ENCODE results near the gene KDM4B. TPM values are rescaled to one million over a fixed set of nuclear protein-coding genes. Genes with fewer than 3 reads are reported as not detected.

KDM4B gene
- total and polyA plus RNA-seq, 7 donors = 7.2 to 46.5 (median 21.4) TPM

DNA sequence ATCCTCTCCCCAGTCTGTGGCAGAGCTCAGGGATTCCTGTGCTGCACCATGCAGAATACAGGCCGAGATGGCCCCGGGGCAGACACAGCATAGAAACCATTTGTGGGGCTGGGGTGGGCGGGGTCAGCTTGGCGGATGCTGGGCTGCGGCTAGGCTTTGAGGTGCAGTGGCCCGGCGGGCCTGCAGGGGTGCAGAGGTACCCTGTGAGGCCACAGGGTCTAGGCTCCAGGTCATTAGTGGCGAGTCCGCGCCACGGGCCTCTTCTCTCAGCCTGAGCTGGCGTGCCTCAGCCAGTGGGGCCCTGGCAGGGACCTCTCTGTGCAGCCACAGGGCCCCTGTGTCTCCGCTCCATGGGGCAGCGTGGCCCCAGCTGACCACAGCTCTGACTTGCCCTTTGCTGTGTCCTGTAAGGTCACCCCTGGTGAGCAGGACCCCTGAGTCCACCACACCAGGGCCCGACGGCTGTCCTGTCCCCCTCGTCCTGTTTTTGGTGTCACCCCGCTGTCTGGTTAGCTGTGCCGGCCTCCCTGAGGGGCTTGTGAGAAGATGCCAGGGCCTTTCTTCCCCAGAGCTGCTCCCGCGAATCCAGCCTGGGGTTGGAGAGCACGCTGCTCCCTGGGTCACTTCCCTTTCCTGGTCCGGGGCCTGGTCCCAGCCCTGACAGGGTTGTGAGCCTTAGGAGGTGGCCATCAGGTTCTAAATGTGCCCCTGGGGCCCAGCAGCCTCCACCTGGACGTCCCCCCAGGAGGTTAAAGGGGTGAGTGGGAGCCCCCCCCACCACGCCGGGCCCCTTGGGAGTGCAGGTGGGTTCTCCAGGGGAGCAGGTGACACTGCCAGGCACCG lies 12.1 kb downstream of the KDM4B start:
- Histone ChIP-seq H3K27ac (peak overlapping the region in 3 of 4 donors; percentile 11 to 14 (median 13)), H3K36me3 (no peaks in the 10 kb centered on the region), H3K4me3 (no peak overlapping the region), H3K9me3 (no peaks in the 10 kb centered on the region), H3K4me1 (peaks cover 0 to 83% (median 53%) of the 10 kb centered on the region in 4 donors), H3K27me3 (no peaks in the 10 kb centered on the region)
- DNase-seq = no peak
- intact Hi-C loops (cut with DNase I) = no loop called here
- no peak for TF ChIP-seq EP300 (IDR thresholded peaks at IDR 0.05)
- no peak for TF ChIP-seq POLR2A (IDR thresholded peaks at IDR 0.05)
- no peak for TF ChIP-seq POLR2AphosphoS5 (IDR thresholded peaks at IDR 0.05)
- 83% methylated on average over 27 of the region's 27 CpGs for WGBS, 2 donors

DNA sequence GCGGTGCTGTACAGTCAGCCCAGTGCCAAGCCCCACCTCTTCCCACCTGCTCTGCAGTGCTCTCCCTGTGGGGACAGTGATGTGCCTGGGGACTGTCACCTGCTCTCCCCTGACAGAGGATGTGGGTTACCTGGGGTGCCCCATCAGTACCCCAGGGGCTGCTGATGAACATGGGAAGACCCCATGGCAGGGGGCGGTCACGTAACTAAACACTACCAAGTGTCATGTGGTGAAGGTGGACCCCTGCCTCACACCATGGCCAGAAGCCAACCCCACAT lies 12.7 kb downstream of the KDM4B start:
- no peak overlapping the region for H3K4me3 ChIP-seq
- no peak for DNase-seq
- peak overlapping the region in 2 of 4 donors; percentile 11 to 13 for H3K27ac ChIP-seq
- intact Hi-C loops (cut with DNase I) = no loop called here
- H3K9me3 ChIP-seq = no peaks in the 10 kb centered on the region
- H3K27me3 ChIP-seq = no peaks in the 10 kb centered on the region
- H3K36me3 ChIP-seq = no peaks in the 10 kb centered on the region
- WGBS, 2 donors = 81 to 89% methylated on average over 3 of the region's 3 CpGs
- H3K4me1 ChIP-seq = peaks cover 0 to 83% (median 53%) of the 10 kb centered on the region in 4 donors
- TF ChIP-seq POLR2AphosphoS5 (IDR thresholded peaks at IDR 0.05) (no peak), EP300 (IDR thresholded peaks at IDR 0.05) (no peak), POLR2A (IDR thresholded peaks at IDR 0.05) (no peak)
- TF ChIP-seq, protein P1, sequence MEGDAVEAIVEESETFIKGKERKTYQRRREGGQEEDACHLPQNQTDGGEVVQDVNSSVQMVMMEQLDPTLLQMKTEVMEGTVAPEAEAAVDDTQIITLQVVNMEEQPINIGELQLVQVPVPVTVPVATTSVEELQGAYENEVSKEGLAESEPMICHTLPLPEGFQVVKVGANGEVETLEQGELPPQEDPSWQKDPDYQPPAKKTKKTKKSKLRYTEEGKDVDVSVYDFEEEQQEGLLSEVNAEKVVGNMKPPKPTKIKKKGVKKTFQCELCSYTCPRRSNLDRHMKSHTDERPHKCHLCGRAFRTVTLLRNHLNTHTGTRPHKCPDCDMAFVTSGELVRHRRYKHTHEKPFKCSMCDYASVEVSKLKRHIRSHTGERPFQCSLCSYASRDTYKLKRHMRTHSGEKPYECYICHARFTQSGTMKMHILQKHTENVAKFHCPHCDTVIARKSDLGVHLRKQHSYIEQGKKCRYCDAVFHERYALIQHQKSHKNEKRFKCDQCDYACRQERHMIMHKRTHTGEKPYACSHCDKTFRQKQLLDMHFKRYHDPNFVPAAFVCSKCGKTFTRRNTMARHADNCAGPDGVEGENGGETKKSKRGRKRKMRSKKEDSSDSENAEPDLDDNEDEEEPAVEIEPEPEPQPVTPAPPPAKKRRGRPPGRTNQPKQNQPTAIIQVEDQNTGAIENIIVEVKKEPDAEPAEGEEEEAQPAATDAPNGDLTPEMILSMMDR (IDR thresholded peaks at IDR 0.05) = no peak

DNA sequence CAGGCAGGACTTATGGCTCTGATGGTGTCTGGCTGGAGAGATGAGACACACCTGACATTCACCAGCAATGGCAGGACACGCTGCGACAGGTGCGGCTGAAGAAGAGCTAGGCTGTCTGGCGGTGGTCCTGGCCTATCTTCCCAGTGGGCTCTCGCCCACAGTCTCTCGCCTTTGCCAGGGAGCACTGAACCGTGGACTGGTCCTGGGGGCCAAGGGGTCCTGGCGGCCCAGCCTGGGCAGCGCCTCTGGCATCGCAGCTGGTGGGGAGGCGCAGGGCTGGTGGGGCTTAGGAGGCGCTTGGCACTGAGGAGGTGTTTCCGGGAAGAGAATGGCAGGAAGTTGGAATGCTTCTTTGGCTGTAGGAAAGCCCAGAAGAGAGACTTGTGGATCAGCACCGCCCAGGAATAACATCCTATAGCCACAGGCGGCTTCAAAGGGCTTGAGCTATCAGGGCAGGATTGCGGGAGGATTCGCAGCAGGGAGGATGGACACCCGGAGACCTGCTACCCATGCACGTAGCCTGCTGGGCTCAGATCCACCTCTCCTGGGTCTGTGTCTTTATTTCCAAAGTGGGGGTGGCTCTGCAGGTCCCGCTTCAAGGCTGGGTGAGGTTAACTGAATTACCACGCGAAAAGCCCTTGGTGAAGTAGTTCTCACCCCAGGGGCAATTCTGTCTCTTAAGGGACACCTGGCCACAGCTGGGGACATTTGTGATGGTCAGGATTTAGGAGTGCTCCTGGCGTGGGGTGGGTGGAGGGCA lies 14.6 kb downstream of the KDM4B start:
- Histone ChIP-seq H3K27me3 (no peaks in the 10 kb centered on the region), H3K36me3 (no peaks in the 10 kb centered on the region), H3K4me1 (peaks cover 0 to 82% (median 53%) of the 10 kb centered on the region in 4 donors), H3K9me3 (no peaks in the 10 kb centered on the region), H3K4me3 (no peak overlapping the region), H3K27ac (peak overlapping the region in 1 of 4 donors; percentile 18)
- no peak for DNase-seq
- intact Hi-C loops (cut with DNase I) = no loop called here
- TF ChIP-seq EP300 (IDR thresholded peaks at IDR 0.05) = no peak
- TF ChIP-seq POLR2AphosphoS5 (IDR thresholded peaks at IDR 0.05) = no peak
- TF ChIP-seq, protein P1 (IDR thresholded peaks at IDR 0.05) = no peak
- TF ChIP-seq POLR2A (IDR thresholded peaks at IDR 0.05) = no peak
- whole genome bisulfite sequencing, 2 donors = 93 to 94% methylated on average over 23 of the region's 23 CpGs

DNA sequence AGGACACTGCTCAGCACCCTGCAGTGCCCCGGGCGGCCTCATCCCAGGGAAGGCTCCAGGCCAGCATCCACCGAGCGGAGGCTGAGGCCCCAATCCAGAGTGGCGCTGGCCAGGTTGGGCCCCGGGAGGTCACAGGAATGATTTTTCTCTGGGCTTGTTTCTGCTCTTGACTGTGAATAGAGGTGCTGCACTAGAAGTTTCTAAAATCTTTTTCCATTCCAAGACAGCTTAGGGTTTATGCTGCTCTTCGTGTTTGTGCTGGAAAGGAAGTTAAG lies 15.1 kb downstream of the KDM4B start:
- TF ChIP-seq, protein P1 (IDR thresholded peaks at IDR 0.05) = no peak
- no peak overlapping the region for H3K4me3 ChIP-seq
- no peaks in the 10 kb centered on the region for H3K36me3 ChIP-seq
- no peaks in the 10 kb centered on the region for H3K27me3 ChIP-seq
- DNase-seq = no peak
- H3K27ac ChIP-seq = peak overlapping the region in 1 of 4 donors; percentile 18
- H3K4me1 ChIP-seq = peaks cover 0 to 82% (median 54%) of the 10 kb centered on the region in 4 donors
- no peaks in the 10 kb centered on the region for H3K9me3 ChIP-seq
- 90 to 95% methylated on average over 7 of the region's 7 CpGs for WGBS, 2 donors
- intact Hi-C loops (cut with DNase I) = no loop called here

DNA sequence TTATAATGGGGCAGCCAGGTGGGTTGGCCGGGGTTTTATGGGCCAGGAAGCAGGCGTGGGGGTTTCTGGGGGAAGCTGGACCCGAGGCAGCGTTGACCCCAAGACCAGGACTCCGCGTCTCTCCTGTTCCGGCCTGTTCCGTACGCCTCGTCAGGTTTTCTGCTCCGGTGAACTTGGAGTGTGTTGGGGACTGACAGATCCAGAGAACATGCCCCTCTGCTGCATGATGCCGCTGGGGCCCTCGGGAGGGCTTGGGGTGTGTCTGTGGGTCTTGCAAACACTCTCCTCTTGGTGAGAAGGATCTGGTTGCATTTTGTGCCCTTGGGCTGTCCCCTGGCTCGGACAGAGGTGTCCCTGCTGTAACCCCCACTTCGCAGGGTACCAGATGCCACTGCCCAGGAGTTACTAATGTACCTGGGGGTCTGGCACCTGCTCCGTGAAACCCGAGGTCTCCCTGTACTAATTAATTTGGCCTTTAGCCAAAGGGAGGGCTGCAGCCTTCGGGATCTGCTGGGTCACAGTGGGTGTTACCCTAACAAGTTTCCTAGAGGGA lies 15.6 kb downstream of the KDM4B start:
- no peak overlapping the region for H3K4me3 ChIP-seq
- peaks cover 0 to 82% (median 54%) of the 10 kb centered on the region in 4 donors for H3K4me1 ChIP-seq
- peak overlapping the region in 1 of 4 donors; percentile 18 for H3K27ac ChIP-seq
- H3K9me3 ChIP-seq = no peaks in the 10 kb centered on the region
- 83 to 88% methylated on average over 18 of the region's 18 CpGs for WGBS, 2 donors
- no peak for DNase-seq
- H3K36me3 ChIP-seq = no peaks in the 10 kb centered on the region
- H3K27me3 ChIP-seq = no peaks in the 10 kb centered on the region
- TF ChIP-seq POLR2A (IDR thresholded peaks at IDR 0.05) (no peak), POLR2AphosphoS5 (IDR thresholded peaks at IDR 0.05) (no peak), EP300 (IDR thresholded peaks at IDR 0.05) (no peak)
- TF ChIP-seq, protein P1 (IDR thresholded peaks at IDR 0.05) = no peak
- intact Hi-C loops (cut with DNase I) = no loop called here
